ENCODE results near the gene HOXD10. TPM values are rescaled to one million over a fixed set of nuclear protein-coding genes. Genes with fewer than 3 reads are reported as not detected.
A peak's percentile ranks its signal among the peaks of the same experiment; 100 is the strongest.

Gene HOXD10
- total RNA-seq, 1 experiment from 2014 or later, result 0.03 TPM

DNA sequence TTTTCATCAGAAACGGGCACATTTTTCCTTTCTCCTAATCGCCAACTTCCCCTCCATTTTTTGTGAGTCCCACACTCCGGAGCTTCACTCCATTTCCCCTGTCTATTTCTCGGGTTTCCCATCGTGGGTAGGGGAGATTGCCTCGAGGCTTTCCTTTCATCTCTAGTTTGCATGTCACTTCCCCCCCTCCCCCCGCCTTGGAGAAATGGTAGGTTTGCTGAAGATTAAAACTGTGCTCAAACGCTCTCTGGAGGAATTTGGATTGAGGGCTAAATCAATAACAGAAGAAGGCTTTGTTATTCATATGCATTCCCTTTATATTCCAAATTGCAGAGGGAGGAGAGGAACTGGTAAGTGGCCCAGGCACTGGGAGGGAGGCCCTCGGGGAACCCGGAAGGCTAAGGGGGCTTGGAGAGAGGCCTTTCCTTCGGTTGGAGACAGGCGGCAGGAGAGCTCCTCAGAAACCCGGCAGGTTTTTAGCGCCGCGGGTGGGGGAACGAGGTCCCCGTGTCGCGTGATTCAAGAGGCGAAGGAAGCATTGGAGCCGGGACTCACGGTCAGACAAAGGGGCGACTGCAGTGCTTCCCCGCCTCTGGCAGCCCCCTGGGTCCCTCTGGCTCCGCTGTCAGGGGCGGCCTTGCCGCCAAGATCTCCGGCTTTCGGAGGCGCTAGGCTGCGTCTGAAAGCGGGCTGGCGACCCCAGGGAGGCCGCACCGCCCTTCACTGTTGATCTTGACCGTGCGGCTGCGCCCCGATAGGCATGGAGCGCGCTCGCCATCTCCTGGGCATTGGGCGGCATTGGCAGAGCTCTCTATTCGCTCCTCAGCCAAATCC lies 19.4 kb upstream of the HOXD10 start:
- peaks cover 92% of the 10 kb centered on the region for H3K27me3 ChIP-seq (ENCODE audit: control insufficient read depth, insufficient read depth, low read length)
- DNase-seq, result peak; percentile 95
- H3K36me3 ChIP-seq (replicated peaks; ENCODE audit: control insufficient read depth, insufficient read depth, low read length), result no peaks in the 10 kb centered on the region
- H3K4me3 ChIP-seq (ENCODE audit: insufficient read depth, low read depth, low read length), result peak overlapping the region; percentile 46

GRCh38 chr2:176097820-176098365 lies 18.7 kb upstream of the HOXD10 start:
- DNase-seq, result no peak
- no peaks in the 10 kb centered on the region for H3K36me3 ChIP-seq (replicated peaks; ENCODE audit: control insufficient read depth, insufficient read depth, low read length)
- peak overlapping the region; percentile 19 for H3K4me3 ChIP-seq (ENCODE audit: insufficient read depth, low read depth, low read length)
- peaks cover 97% of the 10 kb centered on the region for H3K27me3 ChIP-seq (ENCODE audit: control insufficient read depth, insufficient read depth, low read length)

DNA sequence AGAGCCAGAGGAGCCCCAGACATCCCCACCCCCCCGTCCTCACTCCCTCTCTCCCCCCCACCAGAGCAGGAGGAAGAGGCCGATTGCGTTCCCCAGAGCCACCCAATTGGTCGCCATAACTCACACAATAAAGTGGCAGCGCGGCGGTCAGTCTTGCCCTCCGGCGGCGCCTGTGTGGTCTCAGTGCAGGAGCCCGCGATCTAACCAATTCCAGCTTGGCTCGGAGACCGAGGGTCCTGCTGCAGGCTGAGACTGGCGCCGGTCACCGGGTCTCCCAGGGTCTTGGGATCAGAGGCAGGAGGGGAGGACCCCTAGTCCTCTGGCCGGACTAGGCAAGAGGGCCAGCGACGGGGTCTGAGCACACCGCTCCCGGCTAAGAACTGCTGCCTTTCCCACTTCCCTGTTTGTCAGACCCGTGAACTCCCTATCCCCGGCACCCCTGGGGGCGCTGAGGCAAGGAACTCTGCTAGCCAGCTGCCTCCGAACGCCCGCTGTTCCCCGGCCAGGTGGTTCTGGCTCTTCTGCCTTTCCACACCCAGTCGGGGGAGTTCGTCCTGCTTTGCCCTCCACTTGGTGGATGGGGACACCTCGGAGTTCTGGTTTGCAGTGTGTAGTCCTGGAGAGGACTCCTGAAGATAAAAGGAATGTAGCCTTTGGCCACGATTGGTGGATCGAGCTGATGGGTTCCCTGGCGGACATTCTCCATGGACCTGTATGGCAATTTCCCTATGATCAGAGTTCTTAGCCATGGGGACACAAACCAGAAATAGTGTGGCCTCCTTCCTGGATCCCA lies 18.0 kb upstream of the HOXD10 start:
- Histone ChIP-seq H3K27me3 (ENCODE audit: control insufficient read depth, insufficient read depth, low read length) (peaks cover 97% of the 10 kb centered on the region), H3K36me3 (replicated peaks; ENCODE audit: control insufficient read depth, insufficient read depth, low read length) (no peaks in the 10 kb centered on the region), H3K4me3 (ENCODE audit: insufficient read depth, low read depth, low read length) (peak overlapping the region; percentile 24)
- peak; percentile 76 for DNase-seq

DNA sequence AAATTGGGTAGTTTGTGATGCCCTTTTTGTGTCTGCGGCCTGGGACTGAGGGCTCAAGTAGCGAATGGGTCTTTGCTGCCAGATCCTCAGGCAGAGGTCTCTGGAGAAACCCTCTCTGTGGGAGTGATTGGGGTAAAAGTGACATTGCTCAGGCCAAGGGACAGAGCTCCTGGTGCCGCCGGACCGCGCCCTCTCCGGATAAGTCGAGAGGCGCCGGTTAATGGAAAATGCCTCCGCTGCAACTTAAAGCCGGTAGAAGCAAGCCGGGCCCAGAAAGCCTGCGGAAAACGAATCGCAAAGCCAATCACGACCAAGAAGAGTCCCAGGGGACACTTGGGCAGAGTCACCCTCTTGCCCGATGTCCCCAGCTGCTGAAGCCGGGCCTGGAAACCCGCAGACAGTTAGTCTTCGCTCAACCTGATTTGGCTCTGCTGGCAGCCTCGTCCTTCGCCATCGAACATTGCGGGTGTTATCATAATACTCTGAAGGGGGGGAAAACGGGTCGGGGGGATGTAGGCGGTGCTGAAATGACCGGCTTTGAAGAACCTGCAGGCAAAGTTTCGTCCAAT lies 17.3 kb upstream of the HOXD10 start:
- no peaks in the 10 kb centered on the region for H3K36me3 ChIP-seq (replicated peaks; ENCODE audit: control insufficient read depth, insufficient read depth, low read length)
- H3K27me3 ChIP-seq (ENCODE audit: control insufficient read depth, insufficient read depth, low read length), result peaks cover 97% of the 10 kb centered on the region
- peak; percentile 50 for DNase-seq
- no peak overlapping the region for H3K4me3 ChIP-seq (ENCODE audit: insufficient read depth, low read depth, low read length)

GRCh38 chr2:176099728-176100546 lies 16.6 kb upstream of the HOXD10 start, which contains the start of gene HOXD12:
Gene HOXD12, plus strand, starts transcription at chr2:176099795. Its CDS starts 7 bp downstream, at chr2:176099802.
- Histone ChIP-seq H3K27me3 (ENCODE audit: control insufficient read depth, insufficient read depth, low read length) (peaks cover 97% of the 10 kb centered on the region), H3K36me3 (replicated peaks; ENCODE audit: control insufficient read depth, insufficient read depth, low read length) (no peaks in the 10 kb centered on the region), H3K4me3 (ENCODE audit: insufficient read depth, low read depth, low read length) (peak within 1 kb of the TSS; percentile 24)
- peak; percentile 73 for DNase-seq

DNA sequence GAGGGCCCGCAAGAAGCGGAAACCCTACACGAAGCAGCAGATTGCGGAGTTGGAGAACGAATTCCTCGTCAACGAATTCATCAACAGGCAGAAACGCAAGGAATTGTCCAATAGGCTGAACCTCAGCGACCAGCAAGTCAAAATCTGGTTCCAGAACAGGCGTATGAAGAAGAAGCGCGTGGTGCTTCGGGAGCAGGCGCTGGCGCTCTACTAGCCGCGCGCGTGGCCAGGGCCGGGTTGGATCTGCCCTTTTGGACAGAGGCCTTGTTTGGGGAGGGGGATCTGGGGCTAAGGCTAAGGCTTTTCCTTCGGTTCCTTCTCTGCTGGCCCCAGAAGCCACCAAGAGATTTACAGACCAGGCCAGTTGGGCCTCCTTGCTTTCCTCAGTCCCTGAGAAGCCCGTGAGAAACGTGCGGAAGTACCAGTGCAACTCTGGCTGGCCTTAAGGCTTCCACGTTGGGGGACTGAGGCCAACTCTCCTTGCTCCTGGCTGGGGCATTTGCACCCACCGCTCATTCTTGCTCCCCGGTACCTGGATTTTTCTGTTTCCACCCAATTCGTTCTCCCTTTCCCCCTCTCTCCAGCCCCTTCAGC lies 15.9 kb upstream of the HOXD10 start:
- DNase-seq, result peak; percentile 47

GRCh38 chr2:176101216-176101830 lies 15.3 kb upstream of the HOXD10 start:
- H3K4me3 ChIP-seq (ENCODE audit: insufficient read depth, low read depth, low read length), result no peak overlapping the region
- no peak for DNase-seq
- no peaks in the 10 kb centered on the region for H3K36me3 ChIP-seq (replicated peaks; ENCODE audit: control insufficient read depth, insufficient read depth, low read length)
- peaks cover 97% of the 10 kb centered on the region for H3K27me3 ChIP-seq (ENCODE audit: control insufficient read depth, insufficient read depth, low read length)

More for the DNA sequence above, 15.9 kb upstream of the HOXD10 start:
- H3K27me3 ChIP-seq (ENCODE audit: control insufficient read depth, insufficient read depth, low read length), result peaks cover 97% of the 10 kb centered on the region
- H3K36me3 ChIP-seq (replicated peaks; ENCODE audit: control insufficient read depth, insufficient read depth, low read length), result no peaks in the 10 kb centered on the region
- H3K4me3 ChIP-seq (ENCODE audit: insufficient read depth, low read depth, low read length), result no peak overlapping the region

DNA sequence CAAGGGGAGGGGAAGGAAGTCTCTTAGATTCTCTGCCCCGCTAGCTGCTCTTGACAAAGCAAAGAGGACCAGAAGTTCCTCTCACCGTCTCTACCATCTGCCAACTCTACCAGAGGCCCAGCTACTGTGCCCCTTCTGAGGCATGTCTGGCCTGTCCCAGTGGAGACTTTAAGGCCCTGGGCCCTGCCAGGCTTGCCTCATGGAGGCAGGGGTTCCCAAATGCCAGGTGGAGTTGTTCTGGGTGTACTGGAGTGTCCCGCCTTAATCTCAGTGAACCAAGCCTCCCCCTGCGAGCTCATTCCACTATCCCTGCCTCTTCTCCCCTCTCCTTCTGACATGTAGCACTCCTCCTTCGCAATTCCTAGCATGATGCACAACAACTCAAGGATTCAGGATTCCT lies 14.7 kb upstream of the HOXD10 start:
- H3K27me3 ChIP-seq (ENCODE audit: control insufficient read depth, insufficient read depth, low read length), result peaks cover 96% of the 10 kb centered on the region

GRCh38 chr2:176102309-176102866 lies 14.2 kb upstream of the HOXD10 start:
- no peak overlapping the region for H3K4me3 ChIP-seq (ENCODE audit: insufficient read depth, low read depth, low read length)
- H3K27me3 ChIP-seq (ENCODE audit: control insufficient read depth, insufficient read depth, low read length), result peaks cover 99% of the 10 kb centered on the region
- no peaks in the 10 kb centered on the region for H3K36me3 ChIP-seq (replicated peaks; ENCODE audit: control insufficient read depth, insufficient read depth, low read length)
- no peak for DNase-seq

More for the DNA sequence above, 14.7 kb upstream of the HOXD10 start:
- H3K36me3 ChIP-seq (replicated peaks; ENCODE audit: control insufficient read depth, insufficient read depth, low read length), result no peaks in the 10 kb centered on the region
- no peak overlapping the region for H3K4me3 ChIP-seq (ENCODE audit: insufficient read depth, low read depth, low read length)
- DNase-seq, result no peak

GRCh38 chr2:176103194-176103593 lies 13.4 kb upstream of the HOXD10 start:
- Histone ChIP-seq H3K36me3 (replicated peaks; ENCODE audit: control insufficient read depth, insufficient read depth, low read length) (no peaks in the 10 kb centered on the region), H3K4me3 (ENCODE audit: insufficient read depth, low read depth, low read length) (no peak overlapping the region), H3K27me3 (ENCODE audit: control insufficient read depth, insufficient read depth, low read length) (peaks cover 98% of the 10 kb centered on the region)
- no peak for DNase-seq

DNA sequence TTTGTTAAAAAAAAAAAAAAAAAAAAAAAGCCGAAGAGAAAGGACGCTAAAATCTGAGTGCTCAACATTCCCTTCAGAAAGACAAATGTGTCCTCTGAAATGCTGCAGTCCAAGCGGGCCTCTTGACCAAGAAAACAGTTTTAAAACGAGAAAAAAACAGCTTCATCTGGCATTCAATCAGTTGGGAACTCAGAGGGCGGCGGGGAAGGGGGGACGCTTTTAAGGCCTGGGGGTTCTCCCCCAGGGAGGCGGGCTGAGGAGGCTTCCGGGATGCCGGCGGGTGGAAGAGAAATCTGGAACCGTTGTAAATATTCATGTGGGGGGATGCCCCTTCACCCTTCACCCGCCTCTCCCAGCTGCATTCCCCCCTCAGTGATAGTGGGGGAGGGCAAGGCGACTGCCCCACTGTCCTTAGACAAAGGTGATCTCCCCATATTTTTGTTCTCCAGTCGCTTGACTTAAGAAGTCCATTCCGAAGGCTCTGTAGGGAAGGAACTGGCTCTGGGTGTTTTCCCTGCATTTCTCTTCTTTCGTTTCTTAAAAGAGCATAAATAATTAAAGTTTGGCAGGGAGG lies 12.7 kb upstream of the HOXD10 start:
- peak; percentile 62 for DNase-seq
- Histone ChIP-seq H3K36me3 (replicated peaks; ENCODE audit: control insufficient read depth, insufficient read depth, low read length) (no peaks in the 10 kb centered on the region), H3K4me3 (ENCODE audit: insufficient read depth, low read depth, low read length) (no peak overlapping the region), H3K27me3 (ENCODE audit: control insufficient read depth, insufficient read depth, low read length) (peaks cover 98% of the 10 kb centered on the region)

- peak; percentile 73 for DNase-seq
- Histone ChIP-seq H3K27me3 (ENCODE audit: control insufficient read depth, insufficient read depth, low read length) (peaks cover 98% of the 10 kb centered on the region), H3K4me3 (ENCODE audit: insufficient read depth, low read depth, low read length) (peak overlapping the region; percentile 16; the same call in 1 of the 2 replicates), H3K36me3 (replicated peaks; ENCODE audit: control insufficient read depth, insufficient read depth, low read length) (no peaks in the 10 kb centered on the region)
Observed at GRCh38 chr2:176104316-176105077, 12.1 kb upstream of the HOXD10 start.
